SK-N-SH treated with all-trans-retinoic acid at 6 μM for 48 hours (cell line): Measurements from ENCODE around the gene PARD3.

ENCODE experiments used
- ATAC-seq: fragments of 200-7000 bp; cut with Tn5 transposase; 3 replicates; pipeline ENCODE4 v1.9.1; 2020; ENCODE audit warnings: mild to moderate bottlenecking, moderate library complexity
- ARNTL ChIP-seq: fragments of 450-650 bp; formaldehyde crosslinking; IDR thresholded peaks from 2 replicates; pipeline ENCODE4 v1.5.0; 2020; ENCODE audit warnings: low read depth, mild to moderate bottlenecking, moderate library complexity, borderline replicate concordance
- BACH2 ChIP-seq: fragments of 250-450 bp; sonication (Bioruptor Pico); IDR thresholded peaks from 2 replicates; pipeline ENCODE4 v1.9.0; 2021; ENCODE audit warnings: mild to moderate bottlenecking, borderline replicate concordance
- CSDC2 ChIP-seq: fragments of 250-450 bp; sonication (Bioruptor Pico); IDR thresholded peaks from 2 replicates; pipeline ENCODE4 v1.5.0; 2020; ENCODE audit warnings: mild to moderate bottlenecking, moderate library complexity
- CSRNP3 ChIP-seq: fragments of 250-450 bp; sonication (Bioruptor Pico); IDR thresholded peaks from 2 replicates; pipeline ENCODE4 v1.5.1; 2021; ENCODE audit warnings: mild to moderate bottlenecking, moderate library complexity
- ESRRG ChIP-seq: fragments of 250-450 bp; sonication (Bioruptor Pico); IDR thresholded peaks from 2 replicates; pipeline ENCODE4 v1.6.1; 2021; ENCODE audit warnings: mild to moderate bottlenecking
- GLIS3 ChIP-seq: fragments of 250-450 bp; sonication (Bioruptor Pico); IDR thresholded peaks from 2 replicates; pipeline ENCODE4 v1.5.0; 2020; ENCODE audit warnings: mild to moderate bottlenecking, moderate library complexity
- ISL1 ChIP-seq: fragments of 250-450 bp; sonication (Bioruptor Pico); IDR thresholded peaks from 2 replicates; pipeline ENCODE4 v2.1.2; 2022; ENCODE audit warnings: mild to moderate bottlenecking, moderate library complexity
- OSR1 ChIP-seq: fragments of 250-450 bp; sonication (Bioruptor Pico); IDR thresholded peaks from 2 replicates; pipeline ENCODE4 v1.8.0; 2022; ENCODE audit warnings: moderate library complexity, mild to moderate bottlenecking, inconsistent platforms
- RARB ChIP-seq: fragments of 250-450 bp; sonication (Bioruptor Pico); IDR thresholded peaks from 2 replicates; pipeline ENCODE4 v1.8.0; 2021; ENCODE audit warnings: mild to moderate bottlenecking, moderate library complexity
- SNAI2 ChIP-seq: fragments of 250-450 bp; sonication (Bioruptor Pico); IDR thresholded peaks from 2 replicates; pipeline ENCODE4 v1.5.0; 2020; ENCODE audit warnings: mild to moderate bottlenecking, moderate library complexity
- TCF4 ChIP-seq: fragments of 250-450 bp; sonication (Bioruptor Pico); IDR thresholded peaks from 2 replicates; pipeline ENCODE4 v1.8.0; 2021; ENCODE audit warnings: mild to moderate bottlenecking, moderate library complexity, borderline replicate concordance
- TOX ChIP-seq: fragments of 250-450 bp; sonication (Bioruptor Pico); IDR thresholded peaks from 2 replicates; pipeline ENCODE4 v1.8.0; 2021; ENCODE audit warnings: mild to moderate bottlenecking, moderate library complexity, borderline replicate concordance
- TSHZ2 ChIP-seq: fragments of 250-450 bp; sonication (Bioruptor Pico); IDR thresholded peaks from 2 replicates; pipeline ENCODE4 v1.5.0; 2020; ENCODE audit warnings: mild to moderate bottlenecking, moderate library complexity
- ZC3H10 ChIP-seq: fragments of 250-450 bp; sonication (Bioruptor Pico); IDR thresholded peaks from 2 replicates; pipeline ENCODE4 v1.5.1; 2021; ENCODE audit warnings: mild to moderate bottlenecking, moderate library complexity
- ZFP3 ChIP-seq: fragments of 250-450 bp; sonication (Bioruptor Pico); IDR thresholded peaks from 2 replicates; pipeline ENCODE4 v1.5.0; 2020; ENCODE audit warnings: mild to moderate bottlenecking, moderate library complexity
- ZFP30 ChIP-seq: fragments of 450-650 bp; formaldehyde crosslinking; IDR thresholded peaks from 2 replicates; pipeline ENCODE4 v1.5.0; 2022; ENCODE audit warnings: mild to moderate bottlenecking, moderate library complexity
- ZNF565 ChIP-seq: fragments of 450-650 bp; formaldehyde crosslinking; conservative IDR thresholded peaks from 2 replicates; pipeline ENCODE4 v1.5.0; 2020; ENCODE audit warnings: low read depth, mild to moderate bottlenecking, moderate library complexity
- ZNF70 ChIP-seq: fragments of 450-650 bp; formaldehyde crosslinking; IDR thresholded peaks from 2 replicates; pipeline ENCODE4 v1.5.0; 2020; ENCODE audit warnings: mild to moderate bottlenecking, moderate library complexity
- ZNF8 ChIP-seq: fragments of 450-650 bp; formaldehyde crosslinking; IDR thresholded peaks from 2 replicates; pipeline ENCODE4 v1.5.0; 2020; ENCODE audit warnings: mild to moderate bottlenecking, moderate library complexity
- TF ChIP-seq, protein P1 (sequence below): fragments of 250-450 bp; sonication (Bioruptor Pico); IDR thresholded peaks from 2 replicates; pipeline ENCODE4 v1.8.0; 2021; ENCODE audit warnings: low read depth, mild to moderate bottlenecking, moderate library complexity, borderline replicate concordance
- TF ChIP-seq, protein P2 (sequence below): fragments of 250-450 bp; sonication (Bioruptor Pico); IDR thresholded peaks from 2 replicates; pipeline ENCODE4 v1.8.0; 2020; ENCODE audit warnings: mild to moderate bottlenecking, moderate library complexity, borderline replicate concordance

PARD3 gene

GRCh38 chr10:34759837-34760215 lies 55.3 kb downstream of the PARD3 start:
- TF ChIP-seq CSDC2 (no peak), ISL1 (no peak), ARNTL (CRISPR knock-in tag) (no peak), TOX (no peak), CSRNP3 (no peak), SNAI2 (CRISPR knock-in tag) (no peak), TSHZ2 (CRISPR knock-in tag) (no peak), ZC3H10 (CRISPR knock-in tag) (no peak), TCF4 (CRISPR knock-in tag) (no peak), ESRRG (CRISPR knock-in tag) (no peak), GLIS3 (CRISPR knock-in tag) (no peak), RARB (CRISPR knock-in tag) (no peak), ZNF8 (CRISPR knock-in tag) (no peak), BACH2 (CRISPR knock-in tag) (no peak), ZFP30 (CRISPR knock-in tag) (no peak), ZNF565 (CRISPR knock-in tag) (no peak)
- TF ChIP-seq, protein P1, sequence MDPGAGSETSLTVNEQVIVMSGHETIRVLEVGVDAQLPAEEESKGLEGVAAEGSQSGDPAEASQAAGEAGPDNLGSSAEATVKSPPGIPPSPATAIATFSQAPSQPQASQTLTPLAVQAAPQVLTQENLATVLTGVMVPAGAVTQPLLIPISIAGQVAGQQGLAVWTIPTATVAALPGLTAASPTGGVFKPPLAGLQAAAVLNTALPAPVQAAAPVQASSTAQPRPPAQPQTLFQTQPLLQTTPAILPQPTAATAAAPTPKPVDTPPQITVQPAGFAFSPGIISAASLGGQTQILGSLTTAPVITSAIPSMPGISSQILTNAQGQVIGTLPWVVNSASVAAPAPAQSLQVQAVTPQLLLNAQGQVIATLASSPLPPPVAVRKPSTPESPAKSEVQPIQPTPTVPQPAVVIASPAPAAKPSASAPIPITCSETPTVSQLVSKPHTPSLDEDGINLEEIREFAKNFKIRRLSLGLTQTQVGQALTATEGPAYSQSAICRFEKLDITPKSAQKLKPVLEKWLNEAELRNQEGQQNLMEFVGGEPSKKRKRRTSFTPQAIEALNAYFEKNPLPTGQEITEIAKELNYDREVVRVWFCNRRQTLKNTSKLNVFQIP: no peak
- no peak for ATAC-seq

DNA sequence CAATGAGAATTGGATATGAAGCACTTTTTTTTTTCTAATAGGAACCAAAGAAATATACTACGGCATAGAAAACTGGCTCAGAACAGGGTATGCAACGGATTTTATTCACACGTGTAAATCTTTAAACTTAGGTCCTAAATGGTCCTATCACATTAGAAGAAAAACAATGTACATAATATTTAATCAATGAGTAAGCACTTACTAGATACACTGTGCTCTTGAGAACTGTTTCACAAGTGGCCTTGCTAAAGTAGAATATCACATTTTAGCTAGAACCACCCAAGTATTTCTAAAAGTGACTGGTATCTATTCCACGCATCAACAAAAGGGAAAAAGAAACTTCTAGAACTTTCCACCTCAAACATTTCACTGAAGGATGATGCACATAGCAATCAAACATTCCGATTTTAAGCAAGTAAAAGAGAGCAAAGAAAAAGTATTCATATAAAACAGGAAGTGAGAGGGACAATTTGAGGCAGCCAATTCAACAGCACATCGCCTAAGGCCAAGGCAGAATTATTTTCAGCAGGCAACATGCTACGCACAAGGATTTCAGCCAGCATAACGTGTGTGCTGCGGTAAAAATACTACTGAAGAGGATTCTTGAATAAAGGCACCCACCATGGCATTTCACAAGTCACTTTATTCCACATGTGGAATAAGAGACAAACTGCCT lies 55.8 kb downstream of the PARD3 start:
- TF ChIP-seq ISL1 (no peak), ZNF70 (CRISPR knock-in tag) (no peak)
- TF ChIP-seq, protein P2, sequence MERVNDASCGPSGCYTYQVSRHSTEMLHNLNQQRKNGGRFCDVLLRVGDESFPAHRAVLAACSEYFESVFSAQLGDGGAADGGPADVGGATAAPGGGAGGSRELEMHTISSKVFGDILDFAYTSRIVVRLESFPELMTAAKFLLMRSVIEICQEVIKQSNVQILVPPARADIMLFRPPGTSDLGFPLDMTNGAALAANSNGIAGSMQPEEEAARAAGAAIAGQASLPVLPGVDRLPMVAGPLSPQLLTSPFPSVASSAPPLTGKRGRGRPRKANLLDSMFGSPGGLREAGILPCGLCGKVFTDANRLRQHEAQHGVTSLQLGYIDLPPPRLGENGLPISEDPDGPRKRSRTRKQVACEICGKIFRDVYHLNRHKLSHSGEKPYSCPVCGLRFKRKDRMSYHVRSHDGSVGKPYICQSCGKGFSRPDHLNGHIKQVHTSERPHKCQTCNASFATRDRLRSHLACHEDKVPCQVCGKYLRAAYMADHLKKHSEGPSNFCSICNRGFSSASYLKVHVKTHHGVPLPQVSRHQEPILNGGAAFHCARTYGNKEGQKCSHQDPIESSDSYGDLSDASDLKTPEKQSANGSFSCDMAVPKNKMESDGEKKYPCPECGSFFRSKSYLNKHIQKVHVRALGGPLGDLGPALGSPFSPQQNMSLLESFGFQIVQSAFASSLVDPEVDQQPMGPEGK: no peak
- no peak for ATAC-seq

DNA sequence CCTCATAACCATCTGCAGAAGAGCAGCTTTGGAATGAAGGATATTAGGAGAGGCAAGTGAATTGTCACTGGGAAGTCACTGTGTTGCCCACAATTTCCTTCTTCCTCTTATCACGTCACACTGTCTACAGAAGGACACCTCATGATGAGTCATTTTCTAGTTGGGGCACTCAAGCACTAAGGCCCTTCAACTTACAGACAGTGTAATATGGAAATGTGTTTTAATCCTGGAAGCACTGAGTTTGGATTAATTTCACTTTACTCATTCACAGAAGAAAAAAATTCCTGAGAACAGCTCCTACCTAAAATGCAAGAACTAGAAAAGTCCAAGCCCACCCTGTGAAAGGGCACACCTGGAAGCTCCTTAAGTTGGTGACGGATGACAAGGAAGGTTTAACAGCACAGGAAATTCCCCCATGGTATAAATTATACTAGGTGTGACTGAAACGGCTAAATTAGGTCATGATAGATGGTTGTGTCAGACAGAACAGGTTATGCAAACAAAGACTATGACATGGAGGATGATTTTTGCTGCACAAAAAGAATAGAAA lies 56.6 kb downstream of the PARD3 start:
- ATAC-seq: peak; percentile 88

More for the DNA sequence above, 56.6 kb downstream of the PARD3 start:
- TF ChIP-seq SNAI2 (CRISPR knock-in tag) (no peak), OSR1 (CRISPR knock-in tag) (no peak), ZC3H10 (CRISPR knock-in tag) (no peak), ARNTL (CRISPR knock-in tag) (no peak), ZNF8 (CRISPR knock-in tag) (no peak), ESRRG (CRISPR knock-in tag) (no peak), BACH2 (CRISPR knock-in tag) (no peak), ZFP3 (CRISPR knock-in tag) (no peak), ZNF70 (CRISPR knock-in tag) (no peak), CSRNP3 (no peak), GLIS3 (CRISPR knock-in tag) (no peak), TOX (no peak)
